Measurements from ENCODE around the gene PLS3. TPM values are rescaled to one million over a fixed set of nuclear protein-coding genes. Genes with fewer than 3 reads are reported as not detected.

Gene PLS3
- total RNA-seq, 1 experiment from 2014 or later, result 88.2 TPM

GRCh38 chrX:115584696-115585095 lies 23.7 kb downstream of the PLS3 start:
- no peak overlapping the region for H3K4me3 ChIP-seq (ENCODE audit: low read depth, low read length, poor library complexity, severe bottlenecking)
- H3K27ac ChIP-seq (ENCODE audit: low read depth, low read length, poor library complexity, severe bottlenecking), result no peak overlapping the region
- intact Hi-C loops (cut with micrococcal nuclease; ENCODE audit: unreplicated experiment), result no loop called here
- no TSS peak for BruUV-seq (replicated peaks)
- no peak for TF ChIP-seq EZH2 (IDR thresholded peaks at IDR 0.05; ENCODE audit: borderline replicate concordance, low read depth, low read length, poor library complexity, severe bottlenecking)
- TF ChIP-seq, protein P1, sequence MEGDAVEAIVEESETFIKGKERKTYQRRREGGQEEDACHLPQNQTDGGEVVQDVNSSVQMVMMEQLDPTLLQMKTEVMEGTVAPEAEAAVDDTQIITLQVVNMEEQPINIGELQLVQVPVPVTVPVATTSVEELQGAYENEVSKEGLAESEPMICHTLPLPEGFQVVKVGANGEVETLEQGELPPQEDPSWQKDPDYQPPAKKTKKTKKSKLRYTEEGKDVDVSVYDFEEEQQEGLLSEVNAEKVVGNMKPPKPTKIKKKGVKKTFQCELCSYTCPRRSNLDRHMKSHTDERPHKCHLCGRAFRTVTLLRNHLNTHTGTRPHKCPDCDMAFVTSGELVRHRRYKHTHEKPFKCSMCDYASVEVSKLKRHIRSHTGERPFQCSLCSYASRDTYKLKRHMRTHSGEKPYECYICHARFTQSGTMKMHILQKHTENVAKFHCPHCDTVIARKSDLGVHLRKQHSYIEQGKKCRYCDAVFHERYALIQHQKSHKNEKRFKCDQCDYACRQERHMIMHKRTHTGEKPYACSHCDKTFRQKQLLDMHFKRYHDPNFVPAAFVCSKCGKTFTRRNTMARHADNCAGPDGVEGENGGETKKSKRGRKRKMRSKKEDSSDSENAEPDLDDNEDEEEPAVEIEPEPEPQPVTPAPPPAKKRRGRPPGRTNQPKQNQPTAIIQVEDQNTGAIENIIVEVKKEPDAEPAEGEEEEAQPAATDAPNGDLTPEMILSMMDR (conservative IDR thresholded peaks at IDR 0.05; ENCODE audit: low read depth, low read length), result no peak
- ChIA-PET CTCF (no interaction called here), POLR2A (ENCODE audit: low non-redundant PET) (no interaction called here)
- H3K9me3 ChIP-seq (ENCODE audit: low read depth, low read length, poor library complexity, severe bottlenecking), result no peaks in the 10 kb centered on the region
- DNase-seq (ENCODE audit: low spot score), result no peak
- peaks cover 41% of the 10 kb centered on the region for H3K4me1 ChIP-seq (ENCODE audit: insufficient read depth, low read length, poor library complexity, severe bottlenecking)
- H3K27me3 ChIP-seq (replicated peaks; ENCODE audit: insufficient read depth, low read depth, low read length, poor library complexity), result peaks cover 40% of the 10 kb centered on the region
- no peaks in the 10 kb centered on the region for H3K36me3 ChIP-seq (ENCODE audit: insufficient read depth, low read length, poor library complexity, severe bottlenecking)

DNA sequence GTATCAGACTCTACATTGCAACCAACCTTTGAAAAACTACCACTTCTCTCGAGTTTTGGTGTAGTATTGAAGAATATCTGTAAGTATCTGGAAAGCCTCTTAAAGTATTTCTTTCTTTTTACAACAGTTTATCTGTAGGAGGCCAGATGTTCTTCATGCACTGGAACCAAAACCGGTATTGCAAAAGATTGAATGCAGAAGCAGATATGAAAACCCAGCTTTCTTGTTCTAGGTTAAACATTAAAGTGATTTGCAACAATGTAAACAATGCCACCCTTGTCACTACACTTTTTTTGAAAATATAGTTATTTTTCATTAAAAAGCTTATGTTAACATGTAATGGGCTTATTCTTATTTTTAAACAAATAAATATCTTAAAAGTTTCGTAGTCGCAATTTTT lies 27.2 kb downstream of the PLS3 start:
- peaks cover 37% of the 10 kb centered on the region for H3K27me3 ChIP-seq (replicated peaks; ENCODE audit: insufficient read depth, low read depth, low read length, poor library complexity)
- no peak overlapping the region for H3K27ac ChIP-seq (ENCODE audit: low read depth, low read length, poor library complexity, severe bottlenecking)
- intact Hi-C loops (cut with micrococcal nuclease; ENCODE audit: unreplicated experiment), result no loop called here
- CTCF ChIA-PET, result interaction anchor here (0.6 kb wide), 1 partner anchor 225 kb away, joined by 3 read pairs; no protein-coding TSS in a partner anchor
- H3K4me1 ChIP-seq (ENCODE audit: insufficient read depth, low read length, poor library complexity, severe bottlenecking), result peaks cover 16% of the 10 kb centered on the region
- POLR2A ChIA-PET (ENCODE audit: low non-redundant PET), result no interaction called here
- H3K4me3 ChIP-seq (ENCODE audit: low read depth, low read length, poor library complexity, severe bottlenecking), result no peak overlapping the region
- TF ChIP-seq EZH2 (IDR thresholded peaks at IDR 0.05; ENCODE audit: borderline replicate concordance, low read depth, low read length, poor library complexity, severe bottlenecking), result no peak
- TF ChIP-seq, protein P1 (conservative IDR thresholded peaks at IDR 0.05; ENCODE audit: low read depth, low read length), result no peak
- H3K36me3 ChIP-seq (ENCODE audit: insufficient read depth, low read length, poor library complexity, severe bottlenecking), result no peaks in the 10 kb centered on the region
- H3K9me3 ChIP-seq (ENCODE audit: low read depth, low read length, poor library complexity, severe bottlenecking), result no peaks in the 10 kb centered on the region
- DNase-seq (ENCODE audit: low spot score), result no peak
- no TSS peak for BruUV-seq (replicated peaks)

DNA sequence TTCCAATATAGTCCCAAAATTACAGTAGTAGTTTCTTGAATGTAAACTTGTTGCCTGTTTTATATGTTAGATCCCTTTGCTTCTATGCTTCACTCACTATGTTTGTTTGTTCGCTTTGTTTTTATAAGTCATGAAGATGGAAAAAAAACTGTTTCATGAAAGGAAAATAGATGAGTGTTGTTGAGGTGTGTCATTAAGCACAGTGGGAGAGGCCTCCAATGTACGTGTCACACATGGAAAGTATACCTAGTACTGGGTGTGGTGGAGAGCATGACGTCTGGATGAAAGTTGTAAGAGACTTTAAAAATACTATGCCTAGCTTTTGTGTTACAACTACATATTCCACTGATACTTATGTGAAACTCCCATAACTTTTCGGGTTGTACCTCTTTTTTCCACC lies 28.4 kb downstream of the PLS3 start:
- H3K27me3 ChIP-seq (replicated peaks; ENCODE audit: insufficient read depth, low read depth, low read length, poor library complexity), result peaks cover 38% of the 10 kb centered on the region
- CTCF ChIA-PET, result no interaction called here
- peaks cover 8% of the 10 kb centered on the region for H3K4me1 ChIP-seq (ENCODE audit: insufficient read depth, low read length, poor library complexity, severe bottlenecking)
- no peaks in the 10 kb centered on the region for H3K36me3 ChIP-seq (ENCODE audit: insufficient read depth, low read length, poor library complexity, severe bottlenecking)
- intact Hi-C loops (cut with micrococcal nuclease; ENCODE audit: unreplicated experiment), result no loop called here
- H3K27ac ChIP-seq (ENCODE audit: low read depth, low read length, poor library complexity, severe bottlenecking), result no peak overlapping the region
- no peak overlapping the region for H3K4me3 ChIP-seq (ENCODE audit: low read depth, low read length, poor library complexity, severe bottlenecking)
- TF ChIP-seq, protein P1 (conservative IDR thresholded peaks at IDR 0.05; ENCODE audit: low read depth, low read length), result no peak
- no peak for TF ChIP-seq EZH2 (IDR thresholded peaks at IDR 0.05; ENCODE audit: borderline replicate concordance, low read depth, low read length, poor library complexity, severe bottlenecking)
- POLR2A ChIA-PET (ENCODE audit: low non-redundant PET), result no interaction called here
- no peak for DNase-seq (ENCODE audit: low spot score)
- no TSS peak for BruUV-seq (replicated peaks)
- no peaks in the 10 kb centered on the region for H3K9me3 ChIP-seq (ENCODE audit: low read depth, low read length, poor library complexity, severe bottlenecking)

Data from A673 (cell line).